Bronchial epithelial cell (primary cell): ENCODE results near the gene KCNJ4. TPM values are rescaled to one million over a fixed set of nuclear protein-coding genes. Genes with fewer than 3 reads are reported as not detected.

Experiments
- DNase-seq: peaks from one replicate; pipeline ENCODE4 v3.0.0-alpha.2; 2010; ENCODE audit warnings: low read depth
- FAIRE-seq: peaks from 2 replicates; lab custom pipeline; 2011; peaks lifted over from hg19 to GRCh38; lab: Jason Lieb, UNC
- H3K27me3 ChIP-seq: 2 replicates; pipeline ENCODE4 v1.5.1; 2011; ENCODE audit warnings: low read length; ENCODE audit not compliant: control insufficient read depth, insufficient read depth
- H3K36me3 ChIP-seq: 2 replicates; pipeline ENCODE4 v1.5.1; 2011; ENCODE audit warnings: low read length; ENCODE audit not compliant: control insufficient read depth, insufficient read depth
- H3K4me3 ChIP-seq: 2 replicates; pipeline ENCODE4 v1.5.1; 2011; ENCODE audit warnings: mild to moderate bottlenecking, low read depth, low read length, control low read depth
- total RNA-seq: library from RNA; depleted of rRNA; stranded (reverse); fragments of >200 nt; gene quantifications from 2 replicates; pipeline ENCODE4 v1.2.1, GENCODE V29; 2014
- TF ChIP-seq, protein P1 (sequence below): IDR thresholded peaks from 2 replicates; pipeline ENCODE4 v1.5.1; 2011; ENCODE audit warnings: mild to moderate bottlenecking, moderate library complexity, low read length, control low read depth, inconsistent platforms; ENCODE audit not compliant: insufficient read depth, severe bottlenecking

Gene KCNJ4
- total RNA-seq, 1 donor from 2014 or later = not detected

DNA sequence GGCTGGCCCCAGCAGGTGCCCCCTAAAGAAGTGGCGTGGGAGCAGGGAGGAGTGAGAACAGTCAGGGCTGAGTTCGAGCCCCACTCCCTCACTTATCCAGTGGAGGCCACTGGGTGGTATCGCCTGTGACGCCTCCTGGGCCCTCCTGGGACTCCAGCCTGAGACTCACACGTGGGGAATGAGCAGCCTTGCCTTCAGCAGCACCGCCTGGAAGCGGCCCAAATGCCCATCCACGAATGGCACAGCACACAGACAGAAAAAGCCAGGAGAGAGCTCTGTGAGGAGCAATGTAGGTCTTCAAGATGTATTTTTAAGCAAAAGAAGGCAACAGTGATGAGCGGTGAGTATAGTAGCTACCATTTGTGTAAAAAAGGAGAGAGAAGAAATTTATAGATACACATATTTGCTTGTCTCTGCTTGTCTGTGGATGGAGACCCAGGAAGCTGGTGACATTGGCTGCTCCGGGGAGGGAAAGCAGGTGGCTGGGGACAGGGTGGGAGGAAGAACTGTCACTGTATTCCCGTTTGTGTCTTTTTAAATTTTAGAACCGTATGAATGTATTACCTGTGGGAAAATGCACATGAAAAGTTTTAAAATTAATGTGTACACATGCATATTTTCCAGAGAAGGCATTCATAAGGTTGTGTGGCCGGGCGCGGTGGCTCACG, 13.2 kb downstream of the KCNJ4 start:
- Histone ChIP-seq H3K27me3 (peaks cover 3% of the 10 kb centered on the region), H3K4me3 (no peak overlapping the region), H3K36me3 (no peaks in the 10 kb centered on the region)
- no peak for DNase-seq
- TF ChIP-seq, protein P1, sequence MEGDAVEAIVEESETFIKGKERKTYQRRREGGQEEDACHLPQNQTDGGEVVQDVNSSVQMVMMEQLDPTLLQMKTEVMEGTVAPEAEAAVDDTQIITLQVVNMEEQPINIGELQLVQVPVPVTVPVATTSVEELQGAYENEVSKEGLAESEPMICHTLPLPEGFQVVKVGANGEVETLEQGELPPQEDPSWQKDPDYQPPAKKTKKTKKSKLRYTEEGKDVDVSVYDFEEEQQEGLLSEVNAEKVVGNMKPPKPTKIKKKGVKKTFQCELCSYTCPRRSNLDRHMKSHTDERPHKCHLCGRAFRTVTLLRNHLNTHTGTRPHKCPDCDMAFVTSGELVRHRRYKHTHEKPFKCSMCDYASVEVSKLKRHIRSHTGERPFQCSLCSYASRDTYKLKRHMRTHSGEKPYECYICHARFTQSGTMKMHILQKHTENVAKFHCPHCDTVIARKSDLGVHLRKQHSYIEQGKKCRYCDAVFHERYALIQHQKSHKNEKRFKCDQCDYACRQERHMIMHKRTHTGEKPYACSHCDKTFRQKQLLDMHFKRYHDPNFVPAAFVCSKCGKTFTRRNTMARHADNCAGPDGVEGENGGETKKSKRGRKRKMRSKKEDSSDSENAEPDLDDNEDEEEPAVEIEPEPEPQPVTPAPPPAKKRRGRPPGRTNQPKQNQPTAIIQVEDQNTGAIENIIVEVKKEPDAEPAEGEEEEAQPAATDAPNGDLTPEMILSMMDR = no peak
- FAIRE-seq = no peak

DNA sequence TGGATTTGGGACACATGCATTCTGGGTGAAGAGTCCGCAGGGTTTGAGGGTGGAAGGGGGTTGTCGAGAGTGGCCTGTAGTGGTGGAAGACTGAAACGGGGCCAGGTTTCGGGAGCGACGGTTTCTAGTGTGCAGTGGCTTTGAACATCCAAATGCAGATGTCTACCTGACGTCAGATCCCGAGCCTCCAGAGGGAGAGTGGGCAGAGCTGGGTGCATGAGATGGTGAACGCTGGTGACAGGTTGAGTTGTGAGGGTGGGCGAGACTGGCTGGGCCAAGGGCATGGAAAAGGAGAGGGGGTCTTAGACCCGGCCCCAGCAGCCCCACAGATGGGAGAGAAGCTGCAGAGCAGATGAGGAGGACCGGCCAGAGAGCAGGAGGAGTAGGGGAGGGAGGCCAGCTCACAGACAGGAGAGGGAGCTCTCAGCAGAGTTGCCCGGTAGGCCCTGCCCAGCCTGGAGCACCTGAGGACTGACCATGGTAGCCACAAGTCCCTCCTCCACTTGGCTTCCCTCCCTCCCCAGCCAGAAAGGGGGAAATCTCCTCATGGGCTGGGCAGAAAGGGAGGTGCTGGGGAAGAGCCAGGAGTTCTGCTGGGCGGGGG, 14.2 kb downstream of the KCNJ4 start:
- FAIRE-seq (no peak), DNase-seq (no peak)
- peaks cover 3% of the 10 kb centered on the region for H3K27me3 ChIP-seq
- TF ChIP-seq, protein P1 = no peak
- H3K4me3 ChIP-seq = no peak overlapping the region
- no peaks in the 10 kb centered on the region for H3K36me3 ChIP-seq

DNA sequence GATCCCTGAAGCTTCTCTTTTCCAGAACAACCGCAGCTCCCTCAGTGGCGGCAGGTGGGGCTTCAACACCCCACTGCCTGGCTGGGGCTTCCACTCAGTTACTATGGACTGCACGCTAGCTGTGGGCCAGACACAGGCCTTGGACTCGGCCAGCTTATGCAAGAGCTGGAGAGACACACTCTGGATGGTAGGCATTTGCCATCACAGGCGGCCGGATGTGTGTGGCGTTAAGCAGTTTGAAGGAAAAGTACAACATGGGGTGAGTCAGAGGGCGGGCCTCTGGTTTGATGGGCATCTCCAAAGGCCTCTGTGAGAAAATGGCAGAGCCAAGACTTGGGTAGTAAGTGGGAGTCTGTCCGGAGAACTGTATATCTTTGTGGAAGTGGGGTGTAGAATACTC, 17.6 kb downstream of the KCNJ4 start:
- H3K4me3 ChIP-seq = no peak overlapping the region
- TF ChIP-seq, protein P1 = no peak
- FAIRE-seq (no peak), DNase-seq (peak; percentile 13)
- no peaks in the 10 kb centered on the region for H3K36me3 ChIP-seq
- H3K27me3 ChIP-seq = peaks cover 5% of the 10 kb centered on the region

DNA sequence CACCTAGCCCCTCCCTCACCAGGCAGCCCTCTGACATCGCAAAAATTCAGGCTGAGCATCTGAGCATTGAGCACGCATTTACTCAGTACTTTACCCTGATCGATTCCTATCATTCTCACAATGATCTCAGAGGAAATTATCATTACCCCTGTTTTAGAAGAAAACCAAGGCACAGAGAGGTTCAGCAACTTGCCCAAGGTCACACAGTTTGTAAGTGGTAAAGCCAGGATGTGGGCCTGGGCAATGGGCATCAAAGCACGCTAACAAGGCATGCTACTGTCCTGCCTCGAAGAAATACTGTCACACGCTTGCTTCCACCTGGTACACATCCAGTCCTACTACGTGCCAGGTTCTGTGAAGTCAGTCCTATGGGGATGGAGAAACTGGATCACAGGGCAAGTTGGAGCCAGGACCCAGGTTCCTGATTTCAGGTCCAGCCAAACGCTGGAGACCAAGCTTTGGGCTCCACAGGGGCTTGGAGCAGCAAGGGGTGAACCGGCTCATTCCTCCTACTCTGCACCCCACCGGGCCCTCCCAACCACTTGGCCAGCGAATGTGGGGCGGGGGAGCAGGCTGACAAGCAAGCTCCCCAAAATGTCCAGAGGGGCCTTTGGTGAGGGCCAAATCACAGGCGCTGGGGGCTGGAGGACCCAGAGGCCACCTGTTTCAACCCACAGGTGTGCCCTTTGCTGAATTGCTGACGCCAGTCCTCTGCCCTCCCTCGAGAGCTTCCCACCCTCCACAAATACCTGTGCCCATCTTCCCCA, 18.2 kb downstream of the KCNJ4 start:
- Histone ChIP-seq H3K4me3 (no peak overlapping the region), H3K36me3 (no peaks in the 10 kb centered on the region), H3K27me3 (peaks cover 5% of the 10 kb centered on the region)
- DNase-seq (no peak), FAIRE-seq (peak; percentile 60)
- TF ChIP-seq, protein P1 = no peak

DNA sequence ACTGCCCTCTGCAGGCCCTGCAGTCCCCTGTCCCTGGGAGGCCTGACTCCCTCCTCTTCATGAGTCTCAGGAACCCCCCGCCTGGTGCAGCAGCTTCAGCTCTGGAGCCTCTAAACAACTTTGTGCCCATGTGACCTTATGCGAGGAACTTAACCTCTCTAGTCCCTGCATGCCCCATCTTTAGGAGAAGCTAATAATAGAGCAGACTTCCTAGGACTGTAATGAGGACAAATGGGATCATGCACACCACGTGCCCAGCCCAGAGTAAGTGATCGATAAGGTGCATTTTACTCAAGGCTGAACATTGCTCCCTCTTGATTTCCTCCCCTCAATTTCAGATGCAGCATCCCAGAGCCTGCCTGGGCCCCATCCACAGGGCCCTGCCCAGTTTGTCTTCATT, 19.0 kb downstream of the KCNJ4 start:
- Histone ChIP-seq H3K27me3 (peaks cover 5% of the 10 kb centered on the region), H3K36me3 (no peaks in the 10 kb centered on the region), H3K4me3 (no peak overlapping the region)
- DNase-seq (no peak), FAIRE-seq (no peak)
- TF ChIP-seq, protein P1 = no peak
